Loucy (cell line): ENCODE data around the gene PLXNA4.

Experiments
- H2AFZ ChIP-seq: fragments of 200-600 bp; sonication (generic); 2 replicates; pipeline ENCODE4 v1.6.0; 2016; ENCODE audit warnings: antibody characterized with exemption, mild to moderate bottlenecking, low read length, moderate library complexity
- H3F3A ChIP-seq: fragments of 200-600 bp; 2 replicates; pipeline ENCODE4 v1.6.0; 2016; ENCODE audit warnings: antibody characterized with exemption, low read depth, mild to moderate bottlenecking
- H3K27me3 ChIP-seq: fragments of 200-600 bp; sonication (generic); 2 replicates; pipeline ENCODE4 v1.6.1; 2014; ENCODE audit warnings: low read length, mild to moderate bottlenecking; ENCODE audit not compliant: insufficient read depth, poor library complexity, severe bottlenecking
- H3K36me3 ChIP-seq: fragments of 200-600 bp; sonication (generic); 2 replicates; pipeline ENCODE4 v1.6.1; 2016; ENCODE audit warnings: low read length; ENCODE audit not compliant: insufficient read depth
- H3K4me1 ChIP-seq: fragments of 200-600 bp; sonication (generic); 2 replicates; pipeline ENCODE4 v1.5.1; 2014; ENCODE audit warnings: low read length, mild to moderate bottlenecking; ENCODE audit not compliant: insufficient read depth, poor library complexity, severe bottlenecking
- H3K4me2 ChIP-seq: fragments of 200-600 bp; sonication (generic); 2 replicates; pipeline ENCODE4 v1.6.0; 2014; ENCODE audit warnings: antibody characterized with exemption, low read length, low read depth, mild to moderate bottlenecking; ENCODE audit not compliant: poor library complexity, severe bottlenecking
- H3K4me3 ChIP-seq: fragments of 200-600 bp; sonication (generic); 2 replicates; pipeline ENCODE4 v1.5.1; 2014; ENCODE audit warnings: low read length, mild to moderate bottlenecking, mixed read lengths; ENCODE audit not compliant: poor library complexity, severe bottlenecking
- H3K79me2 ChIP-seq: fragments of 200-600 bp; sonication (generic); 2 replicates; pipeline ENCODE4 v1.6.1; 2014; ENCODE audit warnings: low read length; ENCODE audit not compliant: insufficient read depth
- H3K9ac ChIP-seq: fragments of 200-600 bp; sonication (generic); 2 replicates; pipeline ENCODE4 v1.6.0; 2014; ENCODE audit warnings: mild to moderate bottlenecking, low read depth, low read length, moderate library complexity; ENCODE audit not compliant: poor library complexity, severe bottlenecking
- H3K9me2 ChIP-seq: fragments of 200-600 bp; sonication (generic); replicated peaks from 2 replicates; pipeline ENCODE4 v1.6.1; 2016; ENCODE audit warnings: low read depth, low read length, mixed read lengths
- H3K9me3 ChIP-seq: fragments of 200-600 bp; sonication (generic); 2 replicates; pipeline ENCODE4 v1.6.1; 2014; ENCODE audit warnings: mild to moderate bottlenecking, antibody characterized with exemption, low read length, low read depth; ENCODE audit not compliant: insufficient read depth
- H4K20me1 ChIP-seq: fragments of 200-600 bp; sonication (generic); 2 replicates; pipeline ENCODE4 v1.6.0; 2014; ENCODE audit warnings: antibody characterized with exemption, low read length, mild to moderate bottlenecking; ENCODE audit not compliant: insufficient read depth, poor library complexity, severe bottlenecking
- EZH2phosphoT487 ChIP-seq: fragments of 200-600 bp; IDR thresholded peaks from 2 replicates; pipeline ENCODE4 v1.6.1; 2018; ENCODE audit warnings: antibody characterized with exemption, mild to moderate bottlenecking, moderate library complexity, borderline replicate concordance
- TF ChIP-seq, protein P1 (sequence below): fragments of 200-600 bp; sonication (generic); conservative IDR thresholded peaks from 2 replicates; pipeline ENCODE4 v1.5.1; 2014; ENCODE audit warnings: mild to moderate bottlenecking, antibody characterized with exemption, low read length

PLXNA4 gene

DNA sequence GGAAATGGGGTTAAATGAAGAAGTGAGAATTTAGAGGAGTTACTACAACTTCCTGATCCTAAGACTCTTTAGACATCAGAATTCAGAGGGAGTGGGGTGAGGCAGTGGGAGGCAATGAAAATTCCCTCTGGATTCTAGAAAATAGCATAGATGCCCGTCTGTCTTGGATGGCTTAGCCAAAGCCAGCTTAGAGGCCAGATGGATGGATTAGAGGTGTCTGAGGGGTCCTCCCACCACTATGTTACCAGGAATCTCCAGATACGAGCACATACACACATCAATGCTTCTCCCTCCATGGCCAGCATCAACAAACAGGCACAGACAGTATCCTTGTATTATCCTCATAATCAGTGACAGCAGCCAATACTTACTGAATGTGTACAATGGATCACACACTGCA lies 418.1 kb downstream of the PLXNA4 start:
- Histone ChIP-seq H3K4me1 (no peaks in the 10 kb centered on the region), H3K79me2 (no peaks in the 10 kb centered on the region), H3K36me3 (no peaks in the 10 kb centered on the region), H2AFZ (no peak overlapping the region), H3K9ac (no peak overlapping the region), H4K20me1 (no peaks in the 10 kb centered on the region), H3F3A (no peaks in the 10 kb centered on the region), H3K9me2 (no peaks in the 10 kb centered on the region), H3K4me3 (no peak overlapping the region), H3K9me3 (no peaks in the 10 kb centered on the region), H3K4me2 (no peak overlapping the region), H3K27me3 (no peaks in the 10 kb centered on the region)
- TF ChIP-seq EZH2phosphoT487, result no peak
- TF ChIP-seq, protein P1, sequence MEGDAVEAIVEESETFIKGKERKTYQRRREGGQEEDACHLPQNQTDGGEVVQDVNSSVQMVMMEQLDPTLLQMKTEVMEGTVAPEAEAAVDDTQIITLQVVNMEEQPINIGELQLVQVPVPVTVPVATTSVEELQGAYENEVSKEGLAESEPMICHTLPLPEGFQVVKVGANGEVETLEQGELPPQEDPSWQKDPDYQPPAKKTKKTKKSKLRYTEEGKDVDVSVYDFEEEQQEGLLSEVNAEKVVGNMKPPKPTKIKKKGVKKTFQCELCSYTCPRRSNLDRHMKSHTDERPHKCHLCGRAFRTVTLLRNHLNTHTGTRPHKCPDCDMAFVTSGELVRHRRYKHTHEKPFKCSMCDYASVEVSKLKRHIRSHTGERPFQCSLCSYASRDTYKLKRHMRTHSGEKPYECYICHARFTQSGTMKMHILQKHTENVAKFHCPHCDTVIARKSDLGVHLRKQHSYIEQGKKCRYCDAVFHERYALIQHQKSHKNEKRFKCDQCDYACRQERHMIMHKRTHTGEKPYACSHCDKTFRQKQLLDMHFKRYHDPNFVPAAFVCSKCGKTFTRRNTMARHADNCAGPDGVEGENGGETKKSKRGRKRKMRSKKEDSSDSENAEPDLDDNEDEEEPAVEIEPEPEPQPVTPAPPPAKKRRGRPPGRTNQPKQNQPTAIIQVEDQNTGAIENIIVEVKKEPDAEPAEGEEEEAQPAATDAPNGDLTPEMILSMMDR, result no peak

DNA sequence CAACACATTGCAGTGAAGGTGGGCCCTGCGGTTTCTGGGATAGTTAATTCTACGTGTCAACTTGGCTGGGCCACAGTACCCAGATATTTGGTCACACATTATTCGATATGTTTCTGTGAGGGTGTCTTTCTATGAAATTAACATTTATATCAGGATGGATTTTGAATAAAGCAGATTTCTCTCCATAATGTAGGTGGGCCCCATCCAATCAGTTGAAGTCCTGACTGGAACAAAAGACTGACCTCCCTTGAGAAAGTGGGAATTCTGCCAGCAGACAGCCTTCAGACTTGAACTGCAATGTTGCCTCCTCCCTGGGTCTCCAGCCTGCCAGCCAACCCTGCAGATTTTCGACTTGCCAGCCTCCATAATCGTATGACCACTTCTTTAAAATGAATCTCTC lies 420.6 kb downstream of the PLXNA4 start:
- H3K4me2 ChIP-seq, result no peak overlapping the region
- H2AFZ ChIP-seq, result no peak overlapping the region
- no peaks in the 10 kb centered on the region for H3F3A ChIP-seq
- H3K27me3 ChIP-seq, result no peaks in the 10 kb centered on the region
- no peak overlapping the region for H3K4me3 ChIP-seq
- no peaks in the 10 kb centered on the region for H3K9me3 ChIP-seq
- no peaks in the 10 kb centered on the region for H3K9me2 ChIP-seq
- no peak for TF ChIP-seq EZH2phosphoT487
- TF ChIP-seq, protein P1, result no peak
- no peaks in the 10 kb centered on the region for H4K20me1 ChIP-seq
- H3K79me2 ChIP-seq, result no peaks in the 10 kb centered on the region
- no peaks in the 10 kb centered on the region for H3K36me3 ChIP-seq
- no peaks in the 10 kb centered on the region for H3K4me1 ChIP-seq
- H3K9ac ChIP-seq, result no peak overlapping the region

DNA sequence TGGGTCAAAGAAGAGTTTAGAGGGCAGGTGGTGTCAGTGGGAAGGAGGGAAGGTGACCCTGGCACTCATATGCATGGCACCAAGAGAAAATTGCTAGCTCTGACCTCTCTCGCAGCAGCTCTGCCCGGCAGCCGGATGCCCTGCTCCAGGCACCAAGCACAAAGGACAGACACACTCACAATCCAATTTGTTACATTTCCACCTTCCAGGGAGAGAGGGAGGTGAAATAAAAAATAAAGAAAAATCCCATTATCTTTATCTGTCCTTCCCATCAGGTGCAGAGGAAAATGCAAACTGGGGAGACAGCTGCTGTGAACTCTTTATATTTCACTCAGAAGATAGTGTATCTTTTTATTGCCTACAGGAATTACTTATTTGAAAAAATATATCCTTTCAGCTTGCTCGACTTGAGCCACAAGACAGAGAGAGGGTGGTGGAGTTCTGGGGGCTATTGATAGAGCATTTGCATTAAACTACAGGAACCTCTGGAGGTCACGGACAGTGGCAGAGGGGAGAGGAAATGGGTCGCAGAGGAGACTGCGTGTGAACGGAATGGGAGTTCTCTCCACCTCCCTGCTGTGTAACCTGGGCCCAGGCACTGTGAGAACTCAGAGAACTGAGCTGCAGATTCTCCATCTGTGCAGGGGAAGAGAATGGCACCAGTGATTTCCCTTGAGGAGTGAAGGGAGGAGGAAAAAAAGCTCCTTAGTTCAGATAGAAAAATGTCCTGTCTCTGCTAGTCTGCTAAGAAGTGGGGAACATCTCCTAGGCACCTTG lies 421.4 kb downstream of the PLXNA4 start:
- TF ChIP-seq EZH2phosphoT487, result no peak
- TF ChIP-seq, protein P1, result no peak
- Histone ChIP-seq H3K9me3 (no peaks in the 10 kb centered on the region), H3K4me1 (no peaks in the 10 kb centered on the region), H3F3A (no peaks in the 10 kb centered on the region), H3K4me3 (no peak overlapping the region), H3K9me2 (no peaks in the 10 kb centered on the region), H3K36me3 (no peaks in the 10 kb centered on the region), H3K27me3 (no peaks in the 10 kb centered on the region), H3K79me2 (no peaks in the 10 kb centered on the region), H3K4me2 (no peak overlapping the region), H4K20me1 (no peaks in the 10 kb centered on the region), H3K9ac (no peak overlapping the region), H2AFZ (no peak overlapping the region)
